A549 (cell line): ENCODE measurements around the gene EBF3. TPM values are rescaled to one million over a fixed set of nuclear protein-coding genes. Genes with fewer than 3 reads are reported as not detected.

Source experiments
- ATAC-seq, 2 experiments: fragments of 200-7000 bp in 1 of 2; fragments of >200 bp in 1 of 2; cut with Nextera tagmentation in 1 of 2; cut with Tn5 transposase in 1 of 2; 3 replicates each; pipeline versions ENCODE4 v1.8.0 to v1.9.1; 2018 to 2020; ENCODE audit warnings: mild to moderate bottlenecking in 1 of 2, moderate library complexity in 1 of 2
- CTCF ChIA-PET: fragments of 300-600 bp; sonication (Branson Sonifier 250); formaldehyde crosslinking; extraction: SDS; loops from one replicate; lab custom pipeline; 2021; ENCODE audit warnings: antibody characterized with exemption, inconsistent platforms; lab: Yijun Ruan, JAX
- POLR2A ChIA-PET: fragments of 350-600 bp; formaldehyde crosslinking; extraction: SDS; loops from one replicate; lab custom pipeline; 2021; ENCODE audit warnings: antibody characterized with exemption, inconsistent platforms; lab: Yijun Ruan, JAX
- DNase-seq, 2 experiments: peaks; one replicate each; pipeline versions ENCODE4 v3.0.0 to v3.0.0-alpha.2; 2011 to 2016; ENCODE audit warnings: low read depth in 1 of 2, low spot score in 1 of 2
- FAIRE-seq: peaks from 2 replicates; lab custom pipeline; 2011; peaks lifted over from hg19 to GRCh38; lab: Jason Lieb, UNC
- H3K27ac ChIP-seq, 2 experiments: fragments of >200 bp; sonication (Bioruptor Twin); formaldehyde crosslinking; 3 replicates each; pipeline ENCODE4 v1.5.1; 2016 to 2017
- H3K4me1 ChIP-seq: fragments of >200 bp; sonication (Bioruptor Twin); formaldehyde crosslinking; 3 replicates; pipeline ENCODE4 v1.6.1; 2016
- H3K4me2 ChIP-seq: fragments of >200 bp; sonication (Bioruptor Twin); formaldehyde crosslinking; 3 replicates; pipeline ENCODE4 v1.6.1; 2016
- H3K4me3 ChIP-seq: fragments of >200 bp; sonication (Bioruptor Twin); formaldehyde crosslinking; 3 replicates; pipeline ENCODE4 v1.5.1; 2016
- H3K9me3 ChIP-seq: fragments of >200 bp; sonication (Bioruptor Twin); formaldehyde crosslinking; 3 replicates; pipeline ENCODE4 v1.6.1; 2016
- CBX8 ChIP-seq: fragments of 200-600 bp; sonication (generic); IDR thresholded peaks from 2 replicates; pipeline ENCODE4 v1.6.1; 2016
- CHD4 ChIP-seq: fragments of 200-600 bp; sonication (generic); IDR thresholded peaks from 2 replicates; pipeline ENCODE4 v1.6.1; 2016; ENCODE audit warnings: antibody characterized with exemption, mild to moderate bottlenecking, borderline replicate concordance
- EHF ChIP-seq: fragments of 250-450 bp; sonication (Bioruptor Pico); IDR thresholded peaks from 2 replicates; pipeline ENCODE4 v1.5.0; 2020; ENCODE audit warnings: mild to moderate bottlenecking
- FOSB ChIP-seq: fragments of 250-450 bp; sonication (Bioruptor Pico); IDR thresholded peaks from 2 replicates; pipeline ENCODE4 v1.5.0; 2020; ENCODE audit warnings: mild to moderate bottlenecking, moderate library complexity
- FOXS1 ChIP-seq: fragments of 250-450 bp; sonication (Bioruptor Pico); IDR thresholded peaks from 2 replicates; pipeline ENCODE4 v1.5.0; 2020; ENCODE audit warnings: mild to moderate bottlenecking, moderate library complexity
- HEYL ChIP-seq: fragments of 250-450 bp; sonication (Bioruptor Pico); IDR thresholded peaks from 2 replicates; pipeline ENCODE4 v1.8.0; 2021; ENCODE audit warnings: mild to moderate bottlenecking, moderate library complexity
- JUNB ChIP-seq: fragments of >200 bp; sonication (Bioruptor Twin); formaldehyde crosslinking; IDR thresholded peaks from 2 replicates; pipeline ENCODE4 v1.6.1; 2016
- MAFK ChIP-seq: fragments of 450-650 bp; IDR thresholded peaks from 2 replicates; pipeline ENCODE4 v1.6.1; 2014; ENCODE audit not compliant: partially characterized antibody
- MAX ChIP-seq: IDR thresholded peaks from 2 replicates; pipeline ENCODE4 v1.6.1; 2012
- MAZ ChIP-seq: fragments of 150-350 bp; IDR thresholded peaks from 2 replicates; pipeline ENCODE4 v1.6.1; 2014; ENCODE audit warnings: antibody characterized with exemption, low read depth, low read length, borderline replicate concordance
- NPAS2 ChIP-seq: fragments of 250-450 bp; sonication (Bioruptor Pico); IDR thresholded peaks from 2 replicates; pipeline ENCODE4 v1.8.0; 2022; ENCODE audit warnings: mild to moderate bottlenecking, moderate library complexity, borderline replicate concordance
- NR3C1 ChIP-seq: fragments of >200 bp; sonication (Bioruptor Twin); formaldehyde crosslinking; IDR thresholded peaks from 3 replicates; pipeline ENCODE4 v1.6.1; 2017
- POLR2A ChIP-seq: IDR thresholded peaks from 2 replicates; pipeline ENCODE4 v1.6.1; 2012; ENCODE audit warnings: mild to moderate bottlenecking, low read length
- POLR2AphosphoS2 ChIP-seq: conservative IDR thresholded peaks from 2 replicates; pipeline ENCODE4 v1.6.1; 2012; ENCODE audit warnings: low read length, improper control_type of control experiment, inconsistent platforms
- RFX5 ChIP-seq: fragments of 450-650 bp; IDR thresholded peaks from 2 replicates; pipeline ENCODE4 v1.7.1; 2014; ENCODE audit warnings: antibody characterized with exemption, mild to moderate bottlenecking, moderate library complexity
- SMC3 ChIP-seq: fragments of >200 bp; sonication (Bioruptor Twin); formaldehyde crosslinking; IDR thresholded peaks from 3 replicates; pipeline ENCODE4 v1.6.1; 2018; ENCODE audit warnings: inconsistent platforms
- SREBF2 ChIP-seq: fragments of 450-650 bp; IDR thresholded peaks from 2 replicates; pipeline ENCODE4 v1.6.1; 2014; ENCODE audit warnings: mild to moderate bottlenecking, moderate library complexity
- TP53 ChIP-seq: fragments of 250-450 bp; sonication (Bioruptor Pico); IDR thresholded peaks from 2 replicates; pipeline ENCODE4 v1.5.0; 2021; ENCODE audit warnings: mild to moderate bottlenecking, moderate library complexity
- ZNF302 ChIP-seq: fragments of 250-450 bp; sonication (Bioruptor Pico); IDR thresholded peaks from 2 replicates; pipeline ENCODE4 v1.9.0; 2021; ENCODE audit warnings: inconsistent platforms, mild to moderate bottlenecking, moderate library complexity
- WGBS: methylation state at CpG from one replicate; pipeline ENCODE4 v1.1.6; 2017; ENCODE audit errors: missing lambda C conversion rate; 5-methylcytosine and 5-hydroxymethylcytosine counted together
- polyA plus RNA-seq, 4 experiments: library from polyadenylated mRNA; depleted of rRNA in 3 of 4; stranded (reverse); fragments of >200 nt; fragmentation: RNase III in 1 of 4; extraction: RNeasy Plus Mini Kit Qiagen cat#74134 plus additional on column Dnase treatment in 1 of 4; gene quantifications; 2 replicates in 3 of 4; 3 replicates in 1 of 4; pipeline ENCODE4 v1.2.3, GENCODE V29; 2011 to 2017
- TF ChIP-seq, protein P1 (sequence below): IDR thresholded peaks from 2 replicates; pipeline ENCODE4 v1.6.1; 2012; ENCODE audit warnings: low read depth, borderline replicate concordance
- TF ChIP-seq, protein P2 (sequence below): fragments of 250-450 bp; sonication (Bioruptor Pico); IDR thresholded peaks from 2 replicates; pipeline ENCODE4 v1.5.0; 2021; ENCODE audit warnings: mild to moderate bottlenecking, moderate library complexity, borderline replicate concordance

EBF3 gene
- polyA plus RNA-seq, 2 of the 4 experiments (the other 2 are of a cell fraction): 0.12 TPM; not detected in 1

DNA sequence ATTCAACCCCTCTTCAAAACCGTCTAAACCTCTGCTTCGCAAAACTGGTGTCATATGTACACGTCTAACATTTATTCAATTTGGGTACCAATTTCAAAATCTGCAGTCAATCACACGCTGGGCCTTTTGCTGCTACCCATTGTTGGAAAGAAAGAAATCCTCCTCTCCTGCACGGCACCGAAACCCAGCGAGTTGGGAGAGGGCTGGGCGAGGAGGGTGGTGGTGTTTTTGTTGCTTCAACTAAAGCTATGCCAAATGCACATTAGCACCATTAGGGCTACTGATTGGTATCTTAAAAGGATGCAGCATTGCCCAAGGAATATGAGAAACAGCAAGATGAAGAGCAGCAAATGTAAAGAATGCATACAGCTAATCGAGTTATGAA, 7.8 kb downstream of the EBF3 start:
- peak overlapping the region; percentile 82 for H3K4me2 ChIP-seq
- no peak for TF ChIP-seq TP53
- no peak for TF ChIP-seq NR3C1
- no peak for TF ChIP-seq EHF (CRISPR knock-in tag)
- TF ChIP-seq, all 56 proteins: peak for 0
- peaks cover 33% of the 10 kb centered on the region for H3K4me1 ChIP-seq
- POLR2A ChIA-PET: no interaction called here
- no peaks in the 10 kb centered on the region for H3K9me3 ChIP-seq
- CTCF ChIA-PET: interaction anchor here (3.3 kb wide), 1 partner anchor 15 kb away, joined by 12 read pairs; no protein-coding TSS in a partner anchor
- peak overlapping the region; percentile 67 to 70 for H3K27ac ChIP-seq
- FAIRE-seq: peak; percentile 32
- no peak overlapping the region for H3K4me3 ChIP-seq
- WGBS: 23% methylated on average over 9 of the region's 9 CpGs
- DNase-seq: no peak
- peak; percentile 11 to 45; a peak in 3 of 6 replicates for ATAC-seq

GRCh38 chr10:129955601-129956285, 8.3 kb downstream of the EBF3 start:
- peak; percentile 49 for FAIRE-seq
- ChIA-PET POLR2A (no interaction called here), CTCF (interaction anchor here (3.3 kb wide), 1 partner anchor 15 kb away, joined by 12 read pairs; no protein-coding TSS in a partner anchor)
- H3K27ac ChIP-seq: peak overlapping the region; percentile 67 to 70
- TF ChIP-seq CHD4 (no peak), MAFK (no peak), SMC3 (no peak), CBX8 (no peak), TP53 (no peak), MAZ (no peak), MAX (no peak), FOSB (CRISPR knock-in tag) (no peak), NPAS2 (no peak), SREBF2 (no peak), FOXS1 (CRISPR knock-in tag) (no peak)
- TF ChIP-seq, protein P1, sequence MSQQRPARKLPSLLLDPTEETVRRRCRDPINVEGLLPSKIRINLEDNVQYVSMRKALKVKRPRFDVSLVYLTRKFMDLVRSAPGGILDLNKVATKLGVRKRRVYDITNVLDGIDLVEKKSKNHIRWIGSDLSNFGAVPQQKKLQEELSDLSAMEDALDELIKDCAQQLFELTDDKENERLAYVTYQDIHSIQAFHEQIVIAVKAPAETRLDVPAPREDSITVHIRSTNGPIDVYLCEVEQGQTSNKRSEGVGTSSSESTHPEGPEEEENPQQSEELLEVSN: no peak
- peak overlapping the region; percentile 82 for H3K4me2 ChIP-seq
- no peaks in the 10 kb centered on the region for H3K9me3 ChIP-seq
- DNase-seq: peak; percentile 43 to 68
- peak; percentile 63 to 89; a peak in 3 of 6 replicates for ATAC-seq
- no peak overlapping the region for H3K4me3 ChIP-seq
- H3K4me1 ChIP-seq: peaks cover 33% of the 10 kb centered on the region
- WGBS: 11% methylated on average over 6 of the region's 6 CpGs

DNA sequence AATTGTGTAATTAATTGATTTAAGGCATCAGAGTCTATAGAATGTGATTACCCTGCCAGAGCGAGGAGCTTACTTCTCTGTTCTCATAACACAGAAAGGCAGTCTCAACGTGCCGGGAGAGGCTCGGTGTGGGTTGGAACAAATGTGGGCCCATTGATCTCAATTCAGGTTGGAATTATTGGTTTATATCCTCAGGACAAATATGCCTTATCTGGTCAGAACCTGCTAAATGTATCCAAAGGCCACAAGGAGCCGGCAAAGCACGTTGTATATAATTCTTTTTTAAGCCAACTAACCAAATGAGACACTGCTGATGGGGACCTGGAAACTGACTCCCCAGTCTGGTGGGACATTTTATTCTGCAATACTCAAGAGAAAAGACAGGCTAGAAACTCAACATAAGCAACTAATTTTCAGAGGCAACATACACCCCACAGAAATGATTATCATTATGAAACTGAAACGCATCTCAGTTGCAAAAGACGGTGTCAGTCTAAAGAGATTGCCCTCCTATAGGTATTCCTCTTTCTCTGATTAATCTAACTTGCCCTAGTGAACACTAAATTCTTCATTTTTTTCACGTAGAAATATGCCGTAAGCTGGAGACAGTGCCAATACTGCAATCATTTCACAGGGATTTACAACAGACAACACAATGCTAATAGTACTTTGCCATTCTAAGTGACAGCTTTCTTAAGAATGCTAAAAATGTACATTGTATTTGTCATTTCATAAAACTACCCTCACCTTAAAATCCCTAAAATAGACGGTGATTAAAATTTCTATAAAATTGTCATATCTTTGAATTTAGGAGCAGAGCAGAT, 9.4 kb downstream of the EBF3 start:
- CTCF ChIA-PET: interaction anchor here (3.3 kb wide), 1 partner anchor 16 kb away, joined by 12 read pairs; no protein-coding TSS in a partner anchor
- WGBS: 73% methylated on average over 11 of the region's 11 CpGs
- no peak for TF ChIP-seq POLR2A
- TF ChIP-seq CBX8: no peak
- no peak for TF ChIP-seq ZNF302 (CRISPR knock-in tag)
- no peak for TF ChIP-seq FOXS1 (CRISPR knock-in tag)
- no peak for TF ChIP-seq MAZ
- TF ChIP-seq, protein P2, sequence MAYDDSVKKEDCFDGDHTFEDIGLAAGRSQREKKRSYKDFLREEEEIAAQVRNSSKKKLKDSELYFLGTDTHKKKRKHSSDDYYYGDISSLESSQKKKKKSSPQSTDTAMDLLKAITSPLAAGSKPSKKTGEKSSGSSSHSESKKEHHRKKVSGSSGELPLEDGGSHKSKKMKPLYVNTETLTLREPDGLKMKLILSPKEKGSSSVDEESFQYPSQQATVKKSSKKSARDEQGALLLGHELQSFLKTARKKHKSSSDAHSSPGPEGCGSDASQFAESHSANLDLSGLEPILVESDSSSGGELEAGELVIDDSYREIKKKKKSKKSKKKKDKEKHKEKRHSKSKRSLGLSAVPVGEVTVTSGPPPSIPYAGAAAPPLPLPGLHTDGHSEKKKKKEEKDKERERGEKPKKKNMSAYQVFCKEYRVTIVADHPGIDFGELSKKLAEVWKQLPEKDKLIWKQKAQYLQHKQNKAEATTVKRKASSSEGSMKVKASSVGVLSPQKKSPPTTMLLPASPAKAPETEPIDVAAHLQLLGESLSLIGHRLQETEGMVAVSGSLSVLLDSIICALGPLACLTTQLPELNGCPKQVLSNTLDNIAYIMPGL (CRISPR knock-in tag): no peak
- no peak for TF ChIP-seq POLR2AphosphoS2
- TF ChIP-seq JUNB: no peak
- no peak for TF ChIP-seq EHF (CRISPR knock-in tag)
- no peak for TF ChIP-seq HEYL (CRISPR knock-in tag)
- no peak for TF ChIP-seq RFX5
- TF ChIP-seq, all 56 proteins: peak for 0
- Histone ChIP-seq H3K27ac (no peak overlapping the region), H3K4me1 (peaks cover 33% of the 10 kb centered on the region), H3K4me3 (no peak overlapping the region), H3K4me2 (peak overlapping the region; percentile 82; the same call in 2 of the 3 replicates), H3K9me3 (no peaks in the 10 kb centered on the region)
- ATAC-seq (no peak), DNase-seq (no peak), FAIRE-seq (no peak)
- POLR2A ChIA-PET: no interaction called here
